NCI-H524 treated with DMSO at 0.1 percent for 48 hours (cell line): ENCODE measurements around the gene LRP11.
"Not testable (repeated sequence)": the region's sequence is repeated elsewhere in the genome, so short reads cannot be mapped to it uniquely, and the experiment has no call there.

Experiments
- DNase-seq: peaks from one replicate; lab custom pipeline; 2025; lab: John Stamatoyannopoulos, UW

The LRP11 gene

DNA sequence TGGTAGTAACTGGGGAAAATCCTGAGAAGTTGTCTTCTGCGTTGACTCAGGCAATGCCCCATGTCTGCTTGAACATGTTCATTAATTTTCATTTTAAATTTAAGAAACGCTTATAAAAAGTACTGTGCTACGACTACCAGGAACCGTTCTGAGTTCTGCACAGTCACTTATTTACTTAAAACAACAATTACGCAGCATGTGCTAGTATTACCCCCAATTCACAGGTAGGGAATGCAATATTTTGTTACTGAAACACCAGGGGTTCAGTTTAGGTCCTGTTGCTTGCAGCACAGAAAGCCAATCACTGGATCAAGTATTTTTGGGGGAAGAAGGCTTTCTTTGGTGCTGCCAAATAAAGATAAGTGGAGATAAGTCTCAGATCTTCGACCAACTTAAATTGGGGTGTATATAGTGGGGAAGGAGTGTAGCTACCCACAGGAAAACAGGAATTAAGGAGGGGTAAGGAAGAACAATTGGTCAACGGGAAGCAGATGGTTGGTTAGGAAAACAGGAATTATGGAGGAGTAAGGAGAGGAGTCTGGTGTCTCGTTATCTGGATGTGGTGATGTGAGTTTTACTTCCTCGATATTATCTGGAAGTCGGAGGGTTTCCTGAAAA, 5.2 kb upstream of the LRP11 start:
- no peak for DNase-seq

DNA sequence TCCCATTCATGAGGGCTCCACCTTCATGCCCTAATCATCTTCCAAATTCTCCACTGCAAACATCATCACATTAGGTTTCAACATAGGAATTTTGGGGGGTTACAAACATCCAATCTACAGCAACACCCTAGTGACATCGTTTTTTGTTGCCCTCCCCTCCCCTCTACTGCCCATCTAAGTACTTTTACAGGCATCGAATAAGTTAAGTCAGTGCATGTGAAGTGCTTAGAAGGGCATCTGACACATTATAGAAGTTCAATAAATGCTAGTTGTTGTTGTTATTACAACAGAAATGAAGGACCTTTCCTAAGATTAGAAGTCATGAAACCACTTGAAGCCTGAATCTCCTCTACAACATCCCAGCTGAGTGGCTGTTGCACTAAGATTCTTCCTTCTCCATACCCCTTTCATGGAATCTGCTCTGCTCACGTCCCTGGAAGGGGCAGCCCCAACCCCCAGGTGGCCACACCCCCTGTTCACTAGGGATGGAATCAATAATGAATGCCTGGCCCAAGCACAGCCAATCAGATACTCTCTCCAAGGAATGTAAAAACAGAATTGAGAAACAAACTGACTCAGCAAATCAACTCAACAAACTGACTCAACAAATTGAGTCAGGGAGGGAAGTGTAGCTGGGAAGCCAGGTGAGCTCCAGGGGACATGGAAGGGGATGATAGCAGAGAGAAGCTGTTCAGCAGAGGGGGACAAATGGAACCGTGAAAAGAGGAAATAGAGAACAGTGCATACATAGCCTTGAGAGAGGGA, 3.9 kb upstream of the LRP11 start:
- no peak for DNase-seq

DNA sequence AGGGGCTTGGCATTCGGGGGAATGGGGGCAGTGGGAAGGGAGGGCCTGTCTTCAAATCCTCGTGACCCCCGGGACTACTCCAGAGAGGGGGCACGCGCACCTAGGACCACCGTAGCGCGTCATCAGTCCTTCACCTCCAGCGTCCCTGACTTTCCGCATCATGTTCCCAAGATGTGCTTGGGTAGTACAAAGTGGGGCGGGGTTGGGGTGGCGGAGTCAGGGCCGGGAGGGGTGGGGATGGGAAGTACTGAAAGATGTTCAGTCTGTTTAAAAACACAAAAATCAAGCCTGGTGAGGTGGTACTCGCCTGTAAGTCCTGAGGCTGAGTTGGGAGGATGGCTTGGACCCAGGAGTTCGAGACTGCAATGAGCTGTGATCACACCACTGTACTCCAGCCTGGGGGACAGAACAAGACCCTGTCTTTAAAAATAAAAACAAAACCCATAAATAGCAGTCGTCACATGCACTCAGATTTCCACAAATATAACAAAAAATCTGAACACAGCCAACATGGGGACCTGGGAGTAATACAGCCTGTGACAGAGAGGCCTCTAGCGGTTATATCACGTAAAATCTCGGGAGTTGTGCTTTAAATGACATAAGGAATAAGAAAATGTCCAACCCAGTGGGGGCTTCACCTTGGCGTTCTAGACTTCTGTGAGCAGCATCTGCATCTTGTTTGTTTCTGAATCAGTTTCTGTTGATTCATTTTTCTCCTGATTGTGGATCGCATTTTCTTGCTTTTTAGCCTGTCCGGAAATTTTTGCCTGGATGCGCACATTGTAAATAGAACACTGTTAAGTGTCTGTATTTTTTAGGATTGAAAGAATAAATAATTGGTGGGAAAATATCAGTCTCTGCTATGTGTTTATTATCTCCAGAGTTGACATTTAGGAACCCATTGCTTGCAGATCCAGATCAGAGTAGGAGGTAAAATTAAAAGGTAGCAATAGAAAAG, 698 bp upstream of the LRP11 start:
- DNase-seq: peak; percentile 61

DNA sequence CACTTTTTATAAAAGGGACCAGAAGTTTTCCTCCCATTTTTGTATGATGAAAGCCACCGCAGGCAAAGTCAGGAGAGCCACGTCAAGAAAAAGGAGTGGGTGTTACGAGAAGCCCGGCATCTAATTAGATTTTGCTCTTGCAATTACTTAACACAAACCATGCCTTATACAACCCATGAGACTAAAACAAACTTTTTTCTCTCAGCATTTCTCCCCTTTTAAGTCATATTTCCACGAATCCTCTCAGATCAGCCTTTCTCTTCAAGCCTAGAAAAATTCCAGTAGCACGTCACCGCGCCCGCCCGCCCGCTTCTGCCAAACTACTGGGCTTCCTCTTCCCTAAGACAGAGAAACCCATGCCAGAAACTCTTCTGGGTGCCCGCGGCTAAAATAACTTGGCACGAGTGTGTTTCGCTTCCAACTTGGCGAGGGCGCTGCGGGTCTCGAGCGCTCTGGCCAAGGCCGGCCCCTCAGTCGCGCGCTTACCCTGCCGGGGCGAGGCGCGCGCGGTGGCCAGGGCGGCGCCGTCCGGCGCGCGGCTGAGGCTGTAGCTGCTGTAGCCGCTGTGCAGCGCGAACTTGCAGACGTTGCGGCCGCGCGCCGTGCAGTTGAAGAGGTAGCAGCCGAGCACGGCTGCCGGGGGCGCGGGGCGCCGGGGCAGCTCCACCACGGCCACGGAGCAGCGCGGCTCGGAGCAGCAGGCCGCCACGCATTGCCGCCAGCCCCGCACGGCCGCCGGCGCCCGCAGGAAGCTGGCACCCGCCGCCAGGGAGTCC, 1.0 kb downstream of the LRP11 start:
- no peak for DNase-seq

DNA sequence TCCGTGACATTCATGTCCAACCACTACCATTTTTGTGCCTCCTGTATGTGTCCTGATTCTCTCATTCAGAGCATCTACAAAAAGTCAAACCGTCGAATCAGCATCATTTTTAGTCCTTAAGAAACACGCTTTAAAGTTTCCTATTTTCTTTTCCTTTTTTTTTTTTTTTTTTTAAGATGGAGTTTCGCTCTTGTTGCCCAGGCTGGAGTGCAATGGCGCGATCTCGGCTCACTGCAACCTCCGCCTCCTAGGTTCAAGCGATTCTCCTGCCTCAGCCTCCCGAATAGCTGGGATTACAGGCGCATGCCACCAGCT, 1.8 kb downstream of the LRP11 start:
- DNase-seq: not testable (repeated sequence)

DNA sequence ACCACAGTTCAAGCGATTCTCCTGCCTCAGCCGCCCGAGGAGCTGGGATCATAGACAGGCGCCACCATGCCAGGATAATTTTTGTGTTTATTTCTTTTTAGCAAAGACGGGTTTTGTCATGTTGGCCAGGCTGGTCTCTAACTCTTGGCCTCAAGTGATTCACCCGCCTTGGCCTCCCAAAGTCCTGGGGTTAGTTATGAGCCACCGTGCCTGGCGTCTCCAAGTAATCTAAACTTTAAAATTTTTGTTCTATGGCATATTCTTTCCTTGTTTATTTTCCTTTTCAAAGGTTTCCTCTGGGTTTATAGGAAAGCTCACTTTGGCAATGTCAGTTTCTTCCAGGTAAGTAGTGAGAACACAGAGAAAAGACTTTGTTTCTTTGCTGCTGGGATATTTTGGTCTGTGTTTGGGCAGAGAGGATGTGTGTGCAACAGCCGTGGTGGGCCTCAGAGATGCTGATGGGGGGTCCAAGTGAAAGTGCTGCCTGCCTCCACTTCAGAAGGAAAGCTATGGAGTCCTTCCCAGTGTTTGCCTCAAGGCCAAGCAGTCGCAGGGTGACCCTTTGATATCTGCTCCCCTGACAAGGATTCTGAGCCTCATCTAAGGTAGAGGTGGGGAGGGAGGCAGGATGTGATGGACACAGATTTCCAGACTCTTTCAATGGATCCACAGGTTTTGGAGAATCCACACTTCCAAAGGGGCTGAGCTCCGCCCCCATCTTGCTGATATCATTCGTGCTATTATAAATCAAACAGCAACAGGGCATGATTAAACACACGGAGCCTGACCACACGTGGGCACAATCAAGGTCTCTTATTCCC, 2.3 kb downstream of the LRP11 start:
- DNase-seq: no peak

DNA sequence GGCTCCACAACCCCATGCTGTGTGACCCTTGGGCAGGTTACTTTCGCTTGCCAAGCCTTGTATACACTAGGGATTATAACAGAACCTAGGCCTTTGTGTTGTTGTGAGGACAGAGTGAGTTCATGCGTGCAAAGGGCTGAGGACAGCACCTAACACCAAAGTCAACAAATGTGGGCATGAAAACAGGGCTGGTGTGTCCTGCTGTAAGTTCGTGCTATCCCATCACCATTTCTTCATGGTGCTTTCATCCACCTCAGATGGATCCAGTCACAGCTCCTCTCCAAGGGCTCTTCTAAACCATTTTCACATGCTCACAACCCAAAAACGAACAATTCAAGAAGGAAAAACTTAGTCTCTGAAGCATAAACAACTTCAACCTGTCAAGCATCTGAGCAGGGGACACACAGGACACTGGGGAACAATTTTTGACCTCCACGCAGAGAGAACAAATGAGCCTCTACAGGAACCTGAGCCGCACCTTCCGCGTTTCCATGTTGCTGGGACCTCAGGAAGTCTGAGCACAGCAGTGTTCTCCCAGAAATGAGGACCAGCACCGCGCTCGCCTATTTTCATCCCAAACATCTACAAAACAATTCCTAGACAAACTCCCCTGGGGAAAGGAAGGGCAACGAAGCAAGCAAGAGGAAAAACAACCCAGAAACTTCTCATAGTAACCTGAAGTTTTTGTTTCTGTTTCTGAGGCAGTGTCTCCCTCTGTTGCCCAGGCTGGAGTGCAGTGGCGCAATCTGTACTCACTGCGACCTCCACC, 3.1 kb downstream of the LRP11 start:
- DNase-seq: no peak

DNA sequence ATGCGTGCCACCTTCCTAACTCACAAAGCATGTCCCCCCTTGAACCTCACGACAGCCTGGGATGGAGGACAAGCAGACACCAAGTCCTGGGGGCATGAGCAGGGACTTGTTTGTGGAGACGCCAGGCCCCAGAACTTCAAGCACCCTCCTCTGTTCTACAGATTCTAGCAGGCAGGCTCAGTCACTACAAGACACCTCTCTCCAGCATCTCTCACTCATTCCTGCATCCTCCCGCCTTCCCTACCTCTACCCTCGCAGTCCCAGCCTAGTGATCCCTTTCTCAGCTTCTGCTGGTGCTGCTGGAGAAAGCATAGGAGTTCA, 3.7 kb downstream of the LRP11 start:
- DNase-seq: no peak

DNA sequence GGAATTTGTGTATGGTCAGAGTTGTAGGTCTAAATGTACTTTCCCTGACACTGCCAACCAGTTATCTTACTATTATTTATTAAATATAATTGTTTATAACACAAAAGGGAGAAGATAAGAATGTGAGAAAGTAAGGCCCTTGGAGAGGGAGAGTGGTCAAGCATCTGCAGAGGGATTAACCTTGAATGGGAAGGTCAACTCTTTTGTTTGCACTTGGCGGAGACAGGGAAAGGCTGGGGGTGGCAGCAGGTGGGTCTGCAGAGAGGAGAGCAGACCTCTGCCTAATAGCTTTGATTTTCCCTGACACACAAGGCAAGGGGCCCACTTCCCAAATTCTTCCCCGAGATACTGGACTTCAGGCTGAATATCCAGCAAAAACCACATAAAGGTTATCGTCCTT, 4.2 kb downstream of the LRP11 start:
- DNase-seq: no peak

DNA sequence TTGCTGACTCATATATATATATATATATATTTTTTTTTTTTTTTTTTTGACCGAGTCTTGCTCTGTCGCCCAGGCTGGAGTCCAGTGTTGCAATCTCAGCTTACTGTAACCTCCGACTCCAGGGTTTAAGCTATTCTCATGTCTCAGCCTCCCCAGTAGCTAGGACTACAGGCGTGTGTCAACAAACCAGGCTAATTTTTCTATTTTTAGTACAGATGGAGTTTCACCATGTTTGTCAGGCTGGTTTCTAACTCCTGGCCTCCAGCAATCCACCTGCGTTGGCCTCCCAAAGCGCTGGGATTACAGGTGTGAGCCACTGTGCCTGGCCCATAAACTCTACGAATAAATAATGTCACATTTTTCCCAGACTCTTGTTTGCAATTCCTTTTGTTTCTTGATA, 4.8 kb downstream of the LRP11 start:
- DNase-seq: no peak

DNA sequence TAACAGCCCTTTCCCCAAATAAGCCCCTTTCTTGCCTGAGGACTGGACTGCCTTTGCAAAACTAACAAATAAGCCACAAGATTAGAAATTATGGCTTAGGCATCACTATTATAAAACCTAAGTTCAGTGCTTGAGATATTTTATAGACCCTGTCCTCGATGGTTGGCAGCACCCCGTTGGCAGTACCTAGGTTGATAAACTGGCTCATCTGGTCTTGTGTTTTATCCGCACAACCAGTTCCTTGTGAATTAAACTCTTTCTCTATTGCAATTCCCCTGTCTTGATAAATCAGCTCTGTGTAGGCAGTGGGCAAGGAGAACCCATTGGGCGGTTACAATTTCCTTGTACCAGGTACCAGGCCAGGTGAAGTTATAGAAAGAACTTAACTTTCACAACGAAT, 6.6 kb downstream of the LRP11 start:
- DNase-seq: no peak

DNA sequence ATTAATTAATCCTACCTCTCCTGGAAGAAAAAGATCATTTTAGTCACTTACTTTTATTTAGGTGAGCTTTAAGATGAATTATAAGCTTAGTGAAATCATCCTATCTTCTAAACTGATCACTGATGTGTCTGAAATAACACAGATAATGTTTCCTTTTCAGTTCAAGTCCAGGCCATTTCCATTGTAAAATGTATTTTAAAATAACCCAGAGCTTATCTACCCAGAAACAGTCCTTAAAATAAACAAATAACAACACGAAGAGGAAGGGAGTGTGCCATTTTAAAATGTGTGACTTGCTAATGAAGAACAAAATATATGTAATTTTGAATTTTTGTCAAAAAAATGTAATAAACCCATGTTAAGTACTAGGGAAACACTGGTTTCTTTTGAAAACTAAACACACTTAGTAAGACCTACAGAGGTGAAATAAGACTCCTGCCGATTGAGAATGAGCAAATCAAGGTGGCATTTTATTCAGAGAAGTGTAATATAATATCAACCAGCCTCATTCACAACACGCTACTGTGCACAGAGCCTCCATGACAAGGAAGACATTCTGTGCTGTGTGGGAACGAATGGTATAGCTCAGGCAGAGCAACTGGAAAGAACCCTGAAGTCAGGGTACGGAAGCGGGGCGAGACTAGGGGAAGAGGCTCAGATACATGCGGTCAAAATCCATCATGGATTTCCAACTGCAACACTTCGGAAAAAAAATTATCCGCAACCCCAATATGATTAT, 7.7 kb downstream of the LRP11 start:
- no peak for DNase-seq

DNA sequence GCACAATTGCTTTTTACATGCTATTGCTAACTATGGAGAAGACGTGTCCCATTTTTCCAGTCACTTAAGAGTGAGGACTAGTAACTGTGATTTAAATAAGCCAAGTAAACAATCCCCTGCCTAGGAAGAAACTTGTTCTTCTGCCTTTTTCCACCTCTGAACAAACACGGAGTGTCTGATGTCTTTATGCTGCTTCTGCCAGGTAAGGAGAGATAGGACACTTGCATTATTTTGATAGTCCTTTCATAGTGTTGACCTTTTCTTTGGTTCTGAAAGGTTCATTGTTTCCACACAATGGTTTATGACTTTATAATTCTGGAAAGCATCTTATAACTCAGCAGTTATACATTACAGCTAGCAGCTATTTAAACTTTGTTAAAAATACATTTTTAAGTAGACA, 8.4 kb downstream of the LRP11 start:
- DNase-seq: no peak

DNA sequence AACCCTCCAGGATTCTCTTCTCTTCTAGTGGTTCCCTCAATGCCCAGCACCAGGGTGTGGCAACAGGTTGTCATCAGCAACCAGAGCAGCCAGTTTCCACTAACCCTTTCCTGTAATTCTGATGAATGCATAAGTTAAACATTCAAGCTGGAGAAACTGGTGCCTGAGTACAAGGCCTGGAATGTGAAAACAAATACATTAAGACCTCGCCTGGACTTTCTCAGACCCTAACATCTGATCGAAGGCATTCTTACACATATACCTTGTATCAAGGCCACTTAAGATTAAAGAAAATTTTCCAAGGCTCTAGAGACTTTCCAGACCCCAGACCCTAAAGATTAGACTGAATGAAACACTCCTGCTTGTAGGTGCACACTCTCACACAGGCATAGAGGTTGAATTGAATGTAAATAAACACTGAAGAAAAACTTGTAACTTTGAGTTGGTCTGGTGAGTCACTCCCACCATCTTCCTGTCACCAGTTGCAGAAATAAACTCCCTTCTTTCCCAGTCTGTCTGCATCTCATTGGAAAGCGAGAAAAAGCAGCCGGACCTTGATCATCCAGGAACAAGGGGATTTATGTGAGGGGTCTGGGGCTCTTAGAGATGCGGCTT, 9.0 kb downstream of the LRP11 start:
- no peak for DNase-seq

DNA sequence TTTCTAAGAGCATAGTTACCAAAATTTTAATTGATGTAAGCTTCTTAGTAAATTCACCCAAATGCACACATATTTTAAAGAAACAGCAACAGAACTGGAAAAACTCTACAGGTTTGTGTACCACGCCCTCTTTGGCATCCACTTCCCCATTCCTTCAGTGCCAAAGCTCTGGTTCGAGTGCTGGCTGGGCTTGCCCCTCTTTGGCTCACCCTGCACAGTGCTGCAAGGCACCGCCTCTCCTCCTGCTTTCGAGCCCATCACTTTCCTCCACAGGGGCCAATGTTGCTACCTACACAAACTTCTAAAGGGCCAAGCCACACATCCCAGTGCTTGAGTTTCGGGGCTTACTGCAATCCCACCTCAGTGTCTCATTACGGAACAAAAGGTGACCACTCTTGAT, 9.6 kb downstream of the LRP11 start:
- DNase-seq: no peak

DNA sequence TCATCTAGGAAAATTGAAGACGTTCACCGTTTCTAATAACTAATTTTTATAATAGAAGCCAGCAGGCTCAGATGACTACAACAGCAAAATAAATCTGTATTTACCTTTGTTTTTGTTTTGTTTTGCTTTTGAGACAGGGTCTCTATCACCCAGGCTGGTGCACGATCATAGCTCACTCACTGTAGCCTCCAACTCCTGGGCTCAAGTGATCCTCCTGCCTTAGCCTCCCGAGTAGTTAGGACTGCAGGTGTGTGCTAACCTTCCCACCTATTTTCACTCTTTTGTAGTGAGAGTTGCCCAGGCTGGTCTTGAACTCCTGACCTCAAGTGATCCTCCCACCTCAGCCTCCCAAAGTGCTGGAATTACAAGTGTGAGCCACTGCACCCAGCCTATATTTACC, 10.1 kb downstream of the LRP11 start:
- not testable (repeated sequence) for DNase-seq

DNA sequence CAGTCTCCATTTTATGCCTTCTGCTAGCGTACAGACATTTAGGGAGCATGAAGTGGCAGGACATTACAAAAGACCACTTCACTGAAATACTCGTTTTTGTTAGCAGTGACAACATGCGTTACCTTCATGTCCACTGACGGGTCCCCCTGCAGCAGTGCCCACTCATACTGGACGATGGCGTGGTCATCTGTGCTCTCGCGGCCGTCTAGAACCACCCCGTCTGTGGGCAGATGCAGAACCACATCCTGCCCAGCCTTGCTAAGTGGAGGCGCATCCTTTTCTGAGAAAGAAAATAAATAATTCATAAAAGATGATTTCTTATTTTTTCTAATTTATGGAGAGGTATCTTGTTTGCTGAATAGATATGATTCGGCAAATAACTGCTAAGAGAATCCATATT, 11.3 kb downstream of the LRP11 start:
- DNase-seq: no peak

DNA sequence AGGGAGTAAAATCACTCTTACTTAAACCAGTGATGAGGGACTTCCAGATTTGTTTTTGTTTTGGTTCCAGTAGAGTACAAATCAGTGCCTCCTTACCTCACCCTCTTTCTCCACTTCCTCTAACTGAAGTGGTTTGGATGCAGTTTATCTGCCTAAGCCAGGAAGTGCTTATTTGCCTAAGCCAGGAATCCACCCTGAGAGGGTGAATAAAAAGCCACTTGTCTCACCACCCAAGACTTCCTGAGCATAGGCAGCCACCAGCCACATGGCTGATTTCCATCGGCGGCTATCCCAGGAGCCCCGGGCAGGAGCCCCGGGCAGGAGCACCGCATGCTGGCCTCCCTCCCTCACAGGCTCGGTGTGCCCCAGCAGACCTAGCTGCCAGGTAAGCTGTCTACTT, 12.0 kb downstream of the LRP11 start:
- no peak for DNase-seq

DNA sequence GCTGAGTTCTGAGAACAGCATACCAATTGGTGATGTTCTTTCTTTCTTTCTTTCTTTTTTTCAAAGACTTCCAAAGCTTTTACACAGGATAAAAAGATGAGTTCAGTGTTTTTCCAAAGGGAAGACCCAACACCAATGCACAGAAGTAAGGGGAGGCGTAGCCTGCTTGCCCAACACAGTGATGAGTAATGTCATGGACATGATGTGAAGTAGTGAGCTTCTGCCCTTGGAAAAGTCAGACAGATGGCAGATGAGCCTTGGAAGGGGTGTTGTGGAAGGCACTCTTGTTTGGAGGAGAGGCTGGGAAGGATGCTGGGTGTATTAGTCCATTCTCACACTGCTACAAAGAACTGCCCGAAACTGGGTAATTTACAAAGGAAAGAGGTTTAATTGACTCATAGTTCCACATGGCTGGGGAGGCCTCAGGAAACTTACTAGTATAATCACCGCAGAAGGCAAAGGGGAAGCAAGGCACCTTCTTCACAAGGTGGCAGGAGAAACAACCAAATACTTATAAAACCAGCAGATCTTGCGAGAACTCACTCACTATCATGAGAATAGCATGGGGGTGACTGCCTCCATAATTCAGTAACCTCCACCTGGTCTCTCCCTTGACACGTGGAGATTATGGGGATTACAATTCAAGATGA, 12.6 kb downstream of the LRP11 start:
- no peak for DNase-seq
